Stimulated activated CD4-positive, alpha-beta T cell treated with anti-CD3 and anti-CD28 coated beads, Interleukin-12 subunit alpha, Interleukin-12 subunit beta, amount 100 ng/mL, for 24 hours (primary cell): ENCODE measurements around the gene SCAMP2.

Experiments used
- DNase-seq, 2 experiments: peaks; one replicate each; pipeline ENCODE4 v3.0.0-alpha.2; 2020; ENCODE audit warnings: low read depth in 2 of 2

SCAMP2 gene

GRCh38 chr15:74839526-74840395 is 33.4 kb downstream of the SCAMP2 start:
- DNase-seq: no peak

DNA sequence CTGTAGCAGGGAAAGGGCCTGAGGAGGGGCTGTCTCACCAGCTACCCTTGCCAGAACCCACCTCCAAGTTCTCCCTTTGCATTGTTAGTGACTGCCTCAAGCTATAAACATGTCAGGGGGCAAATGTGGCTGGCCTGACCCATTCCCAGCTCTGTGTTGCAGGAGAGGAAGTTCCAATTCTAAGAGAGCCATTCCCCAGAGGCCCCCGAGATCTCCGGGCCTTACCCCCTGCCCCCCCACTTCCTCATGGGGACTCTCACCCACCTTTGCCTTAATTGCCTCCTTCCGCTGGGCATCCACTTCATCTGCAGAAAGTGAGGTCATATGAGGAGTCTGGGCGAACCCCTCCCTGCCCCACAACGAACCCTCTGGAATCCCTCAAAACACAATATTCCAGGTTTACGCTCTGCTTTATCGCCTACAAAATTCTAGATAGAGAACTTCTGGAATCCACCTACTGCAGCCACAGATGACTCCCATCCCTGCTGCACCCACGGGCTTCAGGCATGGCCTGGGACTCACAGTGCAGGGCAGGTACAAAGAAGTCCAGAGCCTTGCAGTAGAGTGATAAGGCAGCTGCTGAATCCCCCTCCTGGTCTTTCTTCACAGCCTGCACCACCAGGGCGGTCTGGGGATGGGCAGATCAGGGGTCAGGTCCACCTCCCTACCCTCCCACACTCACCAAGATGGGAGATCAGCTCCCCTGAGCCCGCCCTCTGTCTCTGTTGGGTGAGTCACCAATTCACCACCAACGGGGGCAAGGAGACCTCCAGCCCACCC is 34.2 kb downstream of the SCAMP2 start:
- DNase-seq: no peak

- no peak for DNase-seq
These were observed 35.0 kb downstream of the SCAMP2 start for GRCh38 chr15:74838137-74838516.

GRCh38 chr15:74837482-74838136 is 35.6 kb downstream of the SCAMP2 start:
- DNase-seq: no peak

GRCh38 chr15:74836846-74837245 is 36.3 kb downstream of the SCAMP2 start:
- no peak for DNase-seq

DNA sequence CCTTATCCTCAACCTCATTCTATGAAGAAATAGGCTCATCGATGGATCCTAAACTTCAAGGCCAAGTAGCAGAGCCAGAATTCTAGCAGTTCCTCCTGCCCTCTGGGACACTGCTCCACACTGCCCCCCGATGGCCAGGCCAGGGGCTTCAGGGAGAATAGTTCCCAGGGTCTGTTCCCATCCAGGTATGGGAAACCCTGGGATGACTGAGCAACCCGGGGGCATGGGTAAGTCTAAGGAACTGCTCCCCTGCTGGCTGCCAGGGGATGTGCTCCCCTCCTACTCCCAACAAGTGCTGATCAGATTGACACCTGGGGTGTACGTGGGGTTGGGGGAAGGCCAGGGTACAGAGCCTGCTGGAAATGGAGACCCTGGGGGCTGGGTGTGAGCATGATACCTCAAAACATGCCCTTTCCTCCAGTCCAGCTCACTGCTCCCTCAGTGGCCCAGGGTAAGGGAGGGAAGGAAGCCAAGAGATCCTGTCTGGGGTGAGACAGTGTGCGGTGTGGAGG is 37.8 kb downstream of the SCAMP2 start:
- DNase-seq: peak in 1 of 2 experiments; percentile 56

- no peak for DNase-seq
These were observed 39.6 kb downstream of the SCAMP2 start for GRCh38 chr15:74833376-74834107.

- no peak for DNase-seq
These were observed 40.3 kb downstream of the SCAMP2 start for GRCh38 chr15:74832826-74833225.

DNA sequence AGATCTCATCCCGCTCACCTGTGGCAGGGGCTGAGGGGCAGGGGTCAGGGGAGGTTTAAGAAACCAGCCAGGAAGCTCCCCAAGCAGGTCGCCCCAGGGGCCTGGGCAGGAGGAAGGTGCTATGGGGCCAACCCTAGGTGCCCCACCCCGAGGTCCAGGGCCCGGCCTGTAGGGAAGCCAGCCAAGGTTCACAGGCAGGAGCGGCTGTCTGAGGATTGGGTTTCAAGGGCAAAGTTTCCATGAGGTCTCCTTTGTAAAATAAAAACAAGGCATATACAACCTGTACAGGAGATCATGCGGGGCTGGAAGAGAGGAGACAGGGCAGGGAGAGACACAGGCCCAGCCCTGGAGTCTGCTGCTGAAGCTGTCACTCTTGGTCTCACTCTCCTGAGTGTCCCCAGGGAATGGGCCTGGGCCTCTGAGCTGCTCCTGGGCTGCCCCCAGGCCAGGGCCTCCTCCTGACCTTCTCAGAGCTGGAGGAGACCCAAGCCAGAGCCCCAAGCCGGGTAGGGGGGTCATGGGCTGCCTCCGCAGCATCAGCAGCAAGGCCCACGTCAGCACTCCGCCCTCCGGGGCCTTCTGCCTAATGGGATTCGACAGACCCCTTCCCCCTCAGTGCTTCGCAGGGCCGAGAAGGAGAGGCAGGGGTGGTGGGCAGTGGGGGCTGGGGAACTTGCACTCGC is 41.2 kb downstream of the SCAMP2 start:
- DNase-seq: no peak

- DNase-seq: no peak
These were observed 42.3 kb downstream of the SCAMP2 start for GRCh38 chr15:74830868-74831267.

DNA sequence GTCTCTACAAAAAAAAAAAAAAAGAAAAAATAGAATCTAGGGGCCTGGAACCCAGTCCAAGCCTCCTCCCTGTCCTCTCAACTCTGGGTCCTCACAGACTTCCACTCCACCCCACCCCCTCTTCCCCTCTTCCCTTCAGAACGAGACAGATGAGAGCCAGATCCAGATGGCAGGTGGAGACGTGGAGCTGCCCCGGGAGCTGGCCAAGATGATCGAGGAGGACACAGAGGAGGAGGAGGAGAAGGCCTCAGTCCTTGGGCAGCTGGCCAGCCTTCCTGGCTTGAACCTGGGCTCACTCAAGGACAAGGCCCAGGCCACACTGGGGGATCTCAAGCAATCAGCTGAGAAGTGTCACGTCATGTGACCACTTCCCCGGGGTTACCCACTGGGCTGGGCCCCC is 43.2 kb downstream of the SCAMP2 start:
- DNase-seq: no peak

DNA sequence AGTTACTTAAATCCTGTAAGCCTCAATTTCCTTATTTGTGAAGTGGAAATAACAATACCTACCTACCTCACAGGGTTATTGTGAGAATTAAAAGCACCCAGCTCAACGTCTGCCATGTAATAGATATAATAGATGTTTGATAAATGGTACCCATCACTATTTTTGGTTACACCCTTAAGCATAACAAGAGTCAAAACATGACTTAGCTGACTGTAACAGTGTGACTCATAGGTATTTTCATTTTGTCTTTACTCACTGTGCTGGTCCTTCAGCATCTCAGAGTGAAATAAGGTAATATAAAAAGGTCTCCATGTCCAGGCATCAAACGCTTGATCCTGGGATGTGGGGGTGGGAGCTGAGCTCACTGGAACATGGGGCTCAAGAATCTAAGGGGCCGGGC is 43.7 kb downstream of the SCAMP2 start:
- DNase-seq: no peak

DNA sequence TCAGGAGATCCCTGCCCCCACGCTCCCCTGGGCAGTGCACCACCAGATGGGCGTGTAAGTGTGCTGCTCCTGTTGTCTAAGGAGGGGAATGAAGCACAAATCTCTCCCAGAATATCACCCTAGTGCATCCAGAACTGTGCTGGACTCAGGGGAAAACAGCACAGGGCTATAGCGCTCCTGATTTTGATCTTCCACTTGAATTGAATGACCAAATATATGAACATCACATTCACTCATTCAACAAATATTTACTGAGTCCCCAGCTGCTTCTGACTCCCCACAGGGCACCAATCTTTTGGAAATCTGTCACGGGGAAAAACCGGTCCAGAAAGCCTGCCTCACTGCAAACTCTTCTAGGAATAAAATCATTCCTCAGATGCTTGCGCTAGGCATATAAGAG is 44.3 kb downstream of the SCAMP2 start:
- DNase-seq: no peak

DNA sequence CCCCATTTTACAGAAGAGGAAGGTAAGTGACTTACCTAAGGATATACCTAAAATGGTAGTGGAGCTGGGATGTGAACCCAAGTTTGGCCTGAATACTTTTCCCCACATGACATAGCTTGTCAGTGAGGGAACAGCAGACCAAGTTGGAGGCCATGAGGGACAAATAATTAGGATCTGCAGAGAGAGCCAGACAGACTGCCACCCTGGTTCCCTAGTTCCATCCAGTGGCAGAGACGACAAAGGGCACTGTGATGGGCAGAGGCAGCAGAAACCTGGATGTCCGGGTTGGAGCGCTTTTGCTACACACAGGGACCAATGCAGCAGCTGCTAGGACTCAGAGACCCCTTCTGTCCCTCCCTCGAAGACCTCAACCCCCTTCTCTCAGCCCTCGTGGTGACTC is 45.6 kb downstream of the SCAMP2 start:
- DNase-seq: no peak

GRCh38 chr15:74826921-74827320 is 46.2 kb downstream of the SCAMP2 start:
- DNase-seq: no peak

DNA sequence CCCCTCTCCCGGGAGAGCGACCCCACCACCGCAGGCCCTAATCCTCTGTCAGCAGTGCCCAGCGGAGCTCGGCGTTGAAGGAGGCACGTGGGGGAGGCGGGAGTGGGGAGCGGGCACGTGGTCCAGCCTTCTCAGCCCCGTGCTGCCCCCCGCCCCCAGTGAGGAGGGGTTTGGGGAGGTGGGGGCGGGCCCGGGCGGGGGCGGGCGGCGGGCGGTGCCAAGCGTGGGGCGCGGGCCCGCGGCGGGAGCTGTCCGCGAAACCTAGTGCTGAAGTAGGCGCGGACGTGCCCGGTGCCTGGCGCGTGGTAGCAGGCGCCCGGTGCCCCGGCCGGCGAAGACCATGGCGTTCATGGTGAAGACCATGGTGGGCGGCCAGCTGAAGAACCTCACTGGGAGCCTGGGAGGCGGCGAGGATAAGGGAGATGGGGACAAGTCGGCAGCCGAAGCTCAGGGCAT is 46.8 kb downstream of the SCAMP2 start, which contains the start of gene CPLX3:
Gene CPLX3, plus strand, starts transcription at position 264 of the 456 bp plus-strand sequence. Its CDS starts 77 bp downstream, at position 341.
- peak in 1 of 2 experiments; percentile 36 for DNase-seq

GRCh38 chr15:74825866-74826265 is 47.3 kb downstream of the SCAMP2 start:
- DNase-seq: no peak

DNA sequence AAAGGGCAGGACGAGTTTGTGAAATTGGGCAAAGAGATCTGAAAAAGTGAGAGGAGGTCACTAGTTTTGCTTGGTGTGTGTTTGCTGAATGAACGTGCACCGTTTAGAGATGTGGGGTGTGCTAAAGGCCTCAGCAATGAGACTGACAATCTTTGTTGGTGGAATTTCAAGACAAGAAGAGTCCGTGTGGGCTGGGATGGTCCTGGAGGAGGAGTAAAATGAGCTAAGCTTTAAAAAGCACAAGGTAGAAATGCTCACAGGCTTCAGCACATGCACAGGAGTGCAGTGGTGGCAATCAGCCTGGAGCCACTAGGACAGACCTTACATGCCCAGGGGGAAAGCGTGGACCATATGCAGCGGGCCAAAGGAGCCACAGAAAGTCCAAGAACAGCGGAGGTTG is 48.2 kb downstream of the SCAMP2 start:
- DNase-seq: no peak

DNA sequence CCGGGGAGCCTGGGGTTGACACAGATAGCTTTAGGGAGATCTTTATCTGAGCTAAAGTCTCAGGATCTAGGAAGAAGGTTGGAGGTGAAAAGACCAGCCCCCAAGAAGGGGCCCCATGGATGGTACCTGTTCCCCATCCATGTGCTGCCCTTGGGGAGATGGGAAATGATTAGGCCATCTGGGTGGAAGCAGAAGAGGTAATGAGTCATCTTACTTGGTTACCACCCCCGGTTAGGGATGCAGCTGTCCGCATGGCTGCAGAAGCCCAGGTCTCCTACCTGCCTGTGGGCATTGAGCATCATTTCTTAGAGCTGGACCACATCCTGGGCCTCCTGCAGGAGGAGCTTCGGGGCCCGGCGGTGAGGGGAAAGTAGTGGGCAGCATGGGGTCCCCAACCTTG is 49.8 kb downstream of the SCAMP2 start:
- DNase-seq: no peak

- no peak for DNase-seq
These were observed 50.9 kb downstream of the SCAMP2 start for GRCh38 chr15:74822233-74822632.

DNA sequence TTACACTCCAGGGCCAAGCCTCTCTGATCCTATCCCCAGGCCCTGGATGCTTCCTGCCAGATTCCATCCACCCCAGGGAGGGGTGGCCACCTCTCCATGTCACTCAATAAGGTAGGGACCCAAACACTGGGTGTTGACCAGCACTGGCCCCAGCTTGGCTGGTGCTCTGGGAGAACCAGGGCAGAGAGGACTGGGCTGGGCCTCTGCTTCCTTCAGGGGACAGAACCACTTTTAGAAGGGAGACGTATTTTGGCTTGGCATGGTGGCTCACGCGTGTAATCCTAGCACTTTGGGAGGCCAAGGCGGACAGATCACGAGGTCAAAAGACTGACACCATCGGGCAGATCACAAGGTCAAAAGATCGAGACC is 51.4 kb downstream of the SCAMP2 start:
- DNase-seq: no peak
